ENCODE results near the gene DPP4.
"Not testable (repeated sequence)": the region's sequence is repeated elsewhere in the genome, so short reads cannot be mapped to it uniquely, and the experiment has no call there.

The DPP4 gene

DNA sequence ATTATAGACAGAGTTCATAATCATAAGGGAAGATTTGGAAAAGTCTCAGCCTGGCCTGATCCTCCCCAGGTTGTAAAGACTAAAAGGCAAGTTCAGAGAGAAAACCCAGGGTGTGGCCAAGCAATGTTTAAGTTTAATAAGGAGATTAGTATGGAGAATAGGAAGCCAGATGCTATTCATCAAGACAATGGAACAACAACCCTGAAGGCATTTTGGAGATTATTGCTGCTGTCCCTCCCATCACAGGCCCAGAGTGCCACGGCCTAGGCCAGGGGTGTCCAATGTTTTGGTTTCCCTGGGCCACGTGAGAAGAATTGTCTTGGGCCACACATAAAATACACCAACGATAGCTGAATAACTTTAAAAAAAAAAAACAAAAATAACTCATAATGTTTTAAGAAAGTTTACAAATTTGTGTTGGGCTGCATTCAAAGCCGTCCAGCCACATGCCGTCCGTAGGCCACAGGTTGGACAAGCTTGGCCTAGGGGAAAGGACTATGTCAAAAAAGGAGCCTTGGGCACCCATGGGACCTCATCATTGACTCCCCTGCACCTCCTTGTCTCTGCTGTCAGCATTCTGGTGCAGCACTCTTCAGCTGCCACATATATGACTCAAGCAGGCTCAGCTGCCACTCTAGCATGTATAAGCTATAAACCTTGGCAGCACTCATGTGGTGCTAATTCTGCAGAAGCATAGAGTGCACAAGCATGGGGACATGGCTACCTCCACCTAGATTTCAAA is 20.8 kb downstream of the DPP4 start:
- peaks cover 9% of the 10 kb centered on the region for H3K9me3 Mint-ChIP-seq
- no peak overlapping the region for H3K4me3 Mint-ChIP-seq
- H3K27ac Mint-ChIP-seq = no peak overlapping the region
- peaks cover 4% of the 10 kb centered on the region for H3K27me3 Mint-ChIP-seq (ENCODE audit: low read depth)
- TF ChIP-seq, protein P1, sequence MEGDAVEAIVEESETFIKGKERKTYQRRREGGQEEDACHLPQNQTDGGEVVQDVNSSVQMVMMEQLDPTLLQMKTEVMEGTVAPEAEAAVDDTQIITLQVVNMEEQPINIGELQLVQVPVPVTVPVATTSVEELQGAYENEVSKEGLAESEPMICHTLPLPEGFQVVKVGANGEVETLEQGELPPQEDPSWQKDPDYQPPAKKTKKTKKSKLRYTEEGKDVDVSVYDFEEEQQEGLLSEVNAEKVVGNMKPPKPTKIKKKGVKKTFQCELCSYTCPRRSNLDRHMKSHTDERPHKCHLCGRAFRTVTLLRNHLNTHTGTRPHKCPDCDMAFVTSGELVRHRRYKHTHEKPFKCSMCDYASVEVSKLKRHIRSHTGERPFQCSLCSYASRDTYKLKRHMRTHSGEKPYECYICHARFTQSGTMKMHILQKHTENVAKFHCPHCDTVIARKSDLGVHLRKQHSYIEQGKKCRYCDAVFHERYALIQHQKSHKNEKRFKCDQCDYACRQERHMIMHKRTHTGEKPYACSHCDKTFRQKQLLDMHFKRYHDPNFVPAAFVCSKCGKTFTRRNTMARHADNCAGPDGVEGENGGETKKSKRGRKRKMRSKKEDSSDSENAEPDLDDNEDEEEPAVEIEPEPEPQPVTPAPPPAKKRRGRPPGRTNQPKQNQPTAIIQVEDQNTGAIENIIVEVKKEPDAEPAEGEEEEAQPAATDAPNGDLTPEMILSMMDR (IDR thresholded peaks at IDR 0.05; ENCODE audit: unreplicated experiment in 3 of 3) = no peak
- H3K36me3 Mint-ChIP-seq (ENCODE audit: low read depth) = peaks cover 20% of the 10 kb centered on the region
- no peaks in the 10 kb centered on the region for H3K4me1 Mint-ChIP-seq

DNA sequence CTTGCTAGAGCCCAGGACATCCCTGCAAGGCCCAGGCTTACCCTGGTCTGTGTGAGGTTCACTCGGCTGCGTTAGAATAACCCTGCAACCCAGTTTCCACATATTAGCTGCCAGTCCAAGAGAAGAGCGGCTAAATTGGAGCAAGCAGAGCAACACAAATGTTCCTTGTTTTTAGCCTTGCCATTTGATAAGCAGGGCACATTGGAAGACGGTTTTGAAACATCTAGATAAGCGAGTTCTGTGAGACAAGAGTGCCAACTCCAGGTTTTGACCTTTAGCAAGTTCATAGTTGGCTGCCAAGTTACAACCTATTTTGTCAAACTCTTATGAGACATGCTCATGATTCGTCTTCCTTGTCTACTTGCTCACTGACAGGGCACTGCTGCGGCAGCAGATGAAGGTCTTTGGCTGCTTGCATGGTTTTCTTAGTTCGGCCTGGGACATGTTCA is 23.5 kb downstream of the DPP4 start:
- H3K9me3 Mint-ChIP-seq = no peaks in the 10 kb centered on the region
- H3K27me3 Mint-ChIP-seq (ENCODE audit: low read depth) = peaks cover 4% of the 10 kb centered on the region
- no peak overlapping the region for H3K4me3 Mint-ChIP-seq
- H3K27ac Mint-ChIP-seq = no peak overlapping the region
- no peaks in the 10 kb centered on the region for H3K4me1 Mint-ChIP-seq
- TF ChIP-seq, protein P1 (IDR thresholded peaks at IDR 0.05; ENCODE audit: unreplicated experiment in 3 of 3) = no peak
- H3K36me3 Mint-ChIP-seq (ENCODE audit: low read depth) = no peaks in the 10 kb centered on the region

DNA sequence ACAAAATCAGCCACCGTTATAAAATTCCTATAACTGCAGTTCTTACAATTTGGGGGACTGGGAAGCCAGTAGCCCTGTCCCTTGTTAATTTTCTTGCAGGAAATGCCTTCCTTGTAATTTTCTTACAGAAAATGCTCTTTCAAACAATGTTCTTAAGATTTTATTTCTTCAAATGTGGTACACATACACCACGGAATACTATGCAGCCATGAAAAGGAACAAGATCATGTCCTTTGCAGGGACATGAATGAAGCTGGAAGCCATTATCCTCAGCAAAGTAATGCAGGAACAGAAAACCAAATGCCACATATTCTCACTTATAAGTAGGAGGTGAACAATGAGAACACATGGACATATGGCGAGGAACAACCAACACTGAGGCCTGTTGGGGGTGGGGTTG is 24.9 kb downstream of the DPP4 start:
- H3K27ac Mint-ChIP-seq; H3K9me3 Mint-ChIP-seq; H3K4me3 Mint-ChIP-seq; H3K27me3 Mint-ChIP-seq (ENCODE audit: low read depth); H3K4me1 Mint-ChIP-seq; H3K36me3 Mint-ChIP-seq (ENCODE audit: low read depth): not testable (repeated sequence)

DNA sequence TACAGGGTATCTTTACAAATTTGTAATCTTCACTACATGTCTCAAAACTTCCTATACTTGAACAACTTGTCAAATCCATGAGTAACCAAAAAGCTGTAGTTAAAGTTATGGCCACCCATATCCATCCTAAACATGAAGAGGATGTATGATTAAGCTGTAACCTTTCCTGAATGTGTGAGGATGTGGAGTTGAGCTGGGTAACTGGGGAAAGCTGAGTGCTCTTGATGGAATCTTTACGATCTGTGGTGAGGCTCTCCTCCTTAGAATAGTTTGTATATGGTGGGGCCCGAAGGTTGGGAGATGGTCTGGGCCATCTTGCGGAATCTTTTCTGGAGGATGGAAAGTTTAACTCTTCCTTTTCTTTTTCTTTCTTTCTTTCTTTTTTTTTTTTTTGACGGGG is 29.4 kb downstream of the DPP4 start:
- H3K27ac Mint-ChIP-seq = no peak overlapping the region
- H3K4me3 Mint-ChIP-seq = no peak overlapping the region
- peaks cover 4% of the 10 kb centered on the region for H3K27me3 Mint-ChIP-seq (ENCODE audit: low read depth)
- peaks cover 3% of the 10 kb centered on the region for H3K36me3 Mint-ChIP-seq (ENCODE audit: low read depth)
- no peaks in the 10 kb centered on the region for H3K4me1 Mint-ChIP-seq
- TF ChIP-seq, protein P1 (IDR thresholded peaks at IDR 0.05; ENCODE audit: unreplicated experiment in 3 of 3) = no peak
- H3K9me3 Mint-ChIP-seq = no peaks in the 10 kb centered on the region

DNA sequence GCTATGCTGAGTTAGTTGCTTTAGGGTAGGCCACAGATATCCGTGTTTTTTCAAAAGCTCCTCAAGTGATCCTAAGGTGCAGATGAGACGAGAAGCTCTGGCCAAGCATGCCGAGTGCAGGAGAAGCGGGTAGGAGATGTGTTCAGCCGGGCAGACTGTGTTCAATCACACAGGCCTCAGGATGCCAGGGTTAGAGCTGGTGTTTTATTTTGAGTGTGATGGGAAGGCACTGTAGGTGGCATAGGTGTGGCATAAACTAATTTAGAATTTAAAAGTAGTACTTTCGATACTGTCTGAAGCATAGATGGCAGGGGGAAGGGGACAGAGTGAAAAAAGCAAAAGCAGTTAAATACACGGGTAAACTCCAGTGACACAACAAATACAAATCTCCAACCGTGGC is 30.9 kb downstream of the DPP4 start:
- H3K27me3 Mint-ChIP-seq (ENCODE audit: low read depth) = peaks cover 4% of the 10 kb centered on the region
- H3K4me1 Mint-ChIP-seq = no peaks in the 10 kb centered on the region
- no peaks in the 10 kb centered on the region for H3K9me3 Mint-ChIP-seq
- no peak overlapping the region for H3K4me3 Mint-ChIP-seq
- TF ChIP-seq, protein P1 (IDR thresholded peaks at IDR 0.05; ENCODE audit: unreplicated experiment in 3 of 3) = no peak
- H3K27ac Mint-ChIP-seq = no peak overlapping the region
- peaks cover 3% of the 10 kb centered on the region for H3K36me3 Mint-ChIP-seq (ENCODE audit: low read depth)

DNA sequence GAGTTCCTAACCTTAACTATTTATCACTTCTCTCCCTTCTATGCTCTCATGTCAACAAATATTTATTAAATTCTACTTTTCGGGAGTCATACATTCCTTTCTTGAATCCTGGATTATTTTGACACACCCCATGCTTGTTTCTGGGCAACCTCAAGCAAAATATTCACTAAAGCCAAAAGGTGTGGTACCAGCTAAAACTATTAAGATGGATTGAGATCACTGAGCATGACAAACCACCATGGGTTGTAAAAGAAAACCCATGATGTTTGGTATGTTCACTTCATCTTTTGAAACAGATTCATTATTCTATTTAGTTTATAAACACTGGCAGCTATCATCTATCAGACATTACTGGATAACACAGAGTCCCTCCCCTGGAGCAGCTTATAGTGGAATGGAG is 32.5 kb downstream of the DPP4 start:
- Mint-ChIP-seq H3K36me3 (ENCODE audit: low read depth) (peaks cover 3% of the 10 kb centered on the region), H3K4me1 (no peaks in the 10 kb centered on the region), H3K27me3 (ENCODE audit: low read depth) (peaks cover 4% of the 10 kb centered on the region), H3K9me3 (no peaks in the 10 kb centered on the region), H3K4me3 (no peak overlapping the region), H3K27ac (peak overlapping the region in 1 of 3 experiments; percentile 38)
- TF ChIP-seq, protein P1 (IDR thresholded peaks at IDR 0.05; ENCODE audit: unreplicated experiment in 3 of 3) = no peak

Data from nephron (organoid).